ENCODE results near the gene SLC25A39.
"Not testable (repeated sequence)": the region's sequence is repeated elsewhere in the genome, so short reads cannot be mapped to it uniquely, and the experiment has no call there.

SLC25A39 gene

GRCh38 chr17:44334315-44334714 lies 9.7 kb upstream of the SLC25A39 start:
- H3K4me1 Mint-ChIP-seq: peaks cover 21% of the 10 kb centered on the region
- no peak for ATAC-seq (ENCODE audit: low read depth)

GRCh38 chr17:44333371-44333770 lies 8.7 kb upstream of the SLC25A39 start:
- H3K9me3 Mint-ChIP-seq: no peaks in the 10 kb centered on the region
- no peak for ATAC-seq (ENCODE audit: low read depth)
- no peak overlapping the region for H3K4me3 Mint-ChIP-seq
- H3K27ac Mint-ChIP-seq: no peak overlapping the region
- peaks cover 18% of the 10 kb centered on the region for H3K4me1 Mint-ChIP-seq
- no peaks in the 10 kb centered on the region for H3K27me3 Mint-ChIP-seq
- no peaks in the 10 kb centered on the region for H3K36me3 Mint-ChIP-seq
- DNase-seq (ENCODE audit: low spot score in 2 of 2): no peak

More at GRCh38 chr17:44334315-44334714, 9.7 kb upstream of the SLC25A39 start:
- no peaks in the 10 kb centered on the region for H3K9me3 Mint-ChIP-seq
- no peaks in the 10 kb centered on the region for H3K36me3 Mint-ChIP-seq
- no peak overlapping the region for H3K4me3 Mint-ChIP-seq
- no peak for DNase-seq (ENCODE audit: low spot score in 2 of 2)
- no peak overlapping the region for H3K27ac Mint-ChIP-seq
- H3K27me3 Mint-ChIP-seq: no peaks in the 10 kb centered on the region

- no peaks in the 10 kb centered on the region for H3K36me3 Mint-ChIP-seq
- no peaks in the 10 kb centered on the region for H3K27me3 Mint-ChIP-seq
- DNase-seq (ENCODE audit: low spot score in 2 of 2): peak; percentile 73 to 82
- peaks cover 20% of the 10 kb centered on the region for H3K4me1 Mint-ChIP-seq
- peak; percentile 36 for ATAC-seq (ENCODE audit: low read depth)
- no peak overlapping the region for H3K4me3 Mint-ChIP-seq
- no peak overlapping the region for H3K27ac Mint-ChIP-seq
- H3K9me3 Mint-ChIP-seq: no peaks in the 10 kb centered on the region
Measured at GRCh38 chr17:44331249-44331760, 6.7 kb upstream of the SLC25A39 start.

DNA sequence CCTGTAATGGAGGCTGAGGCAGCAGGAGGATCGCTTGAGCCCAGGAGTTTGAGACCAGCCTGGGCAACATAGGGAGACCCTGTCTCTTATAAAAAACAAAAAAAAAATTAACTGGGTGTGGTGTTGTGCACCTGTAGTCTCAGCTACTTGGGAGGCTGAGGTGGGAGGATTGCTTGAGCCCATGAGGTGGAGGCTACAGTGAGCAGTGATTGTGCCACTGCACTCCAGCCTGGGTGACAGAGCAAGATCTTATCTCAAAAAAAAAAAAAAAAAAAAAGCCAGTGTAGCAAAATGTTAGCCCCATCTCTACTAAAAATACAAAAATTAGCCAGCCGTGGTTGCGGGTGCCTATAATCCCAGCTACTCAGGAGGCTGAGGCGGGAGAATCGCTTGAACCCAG lies 5.6 kb upstream of the SLC25A39 start:
- H3K4me3 Mint-ChIP-seq; DNase-seq (ENCODE audit: low spot score in 2 of 2); ATAC-seq (ENCODE audit: low read depth); H3K27ac Mint-ChIP-seq; H3K36me3 Mint-ChIP-seq; H3K27me3 Mint-ChIP-seq; H3K9me3 Mint-ChIP-seq: not testable (repeated sequence)
- peaks cover 21% of the 10 kb centered on the region for H3K4me1 Mint-ChIP-seq

GRCh38 chr17:44329516-44329915 lies 4.9 kb upstream of the SLC25A39 start:
- not testable (repeated sequence) for H3K27ac Mint-ChIP-seq; H3K27me3 Mint-ChIP-seq; H3K9me3 Mint-ChIP-seq; H3K36me3 Mint-ChIP-seq; H3K4me3 Mint-ChIP-seq; DNase-seq (ENCODE audit: low spot score in 2 of 2); ATAC-seq (ENCODE audit: low read depth)
- H3K4me1 Mint-ChIP-seq: peaks cover 19% of the 10 kb centered on the region

- peak overlapping the region; percentile 14 for H3K4me3 Mint-ChIP-seq
- H3K9me3 Mint-ChIP-seq: no peaks in the 10 kb centered on the region
- H3K27ac Mint-ChIP-seq: no peak overlapping the region
- no peaks in the 10 kb centered on the region for H3K27me3 Mint-ChIP-seq
- H3K4me1 Mint-ChIP-seq: peaks cover 21% of the 10 kb centered on the region
- ATAC-seq (ENCODE audit: low read depth) (no peak), DNase-seq (ENCODE audit: low spot score in 2 of 2) (no peak)
- H3K36me3 Mint-ChIP-seq: no peaks in the 10 kb centered on the region
Measured at GRCh38 chr17:44327715-44328449, 3.3 kb upstream of the SLC25A39 start.

- DNase-seq (ENCODE audit: low spot score in 2 of 2) (peak; percentile 81 to 90), ATAC-seq (ENCODE audit: low read depth) (peak; percentile 68)
- peak overlapping the region; percentile 73 for H3K4me3 Mint-ChIP-seq
- no peaks in the 10 kb centered on the region for H3K9me3 Mint-ChIP-seq
- H3K36me3 Mint-ChIP-seq: peaks cover 2% of the 10 kb centered on the region
- no peaks in the 10 kb centered on the region for H3K27me3 Mint-ChIP-seq
- H3K4me1 Mint-ChIP-seq: peaks cover 23% of the 10 kb centered on the region
- peak overlapping the region; percentile 99 for H3K27ac Mint-ChIP-seq
Measured at GRCh38 chr17:44326861-44327444, 2.3 kb upstream of the SLC25A39 start.

- no peak for ATAC-seq (ENCODE audit: low read depth)
- Mint-ChIP-seq H3K27me3 (no peaks in the 10 kb centered on the region), H3K9me3 (no peaks in the 10 kb centered on the region), H3K27ac (peak overlapping the region; percentile 41), H3K36me3 (peaks cover 13% of the 10 kb centered on the region), H3K4me3 (peak overlapping the region; percentile 96), H3K4me1 (peaks cover 16% of the 10 kb centered on the region)
- DNase-seq (ENCODE audit: low spot score in 2 of 2): no peak
Measured at GRCh38 chr17:44324092-44324570, 492 bp downstream of the SLC25A39 start.

- DNase-seq (ENCODE audit: low spot score in 2 of 2): no peak
- Mint-ChIP-seq H3K4me3 (peak overlapping the region; percentile 96), H3K36me3 (peaks cover 13% of the 10 kb centered on the region), H3K4me1 (peaks cover 16% of the 10 kb centered on the region), H3K9me3 (no peaks in the 10 kb centered on the region), H3K27me3 (peaks cover under 1% of the 10 kb centered on the region), H3K27ac (peak overlapping the region; percentile 41)
- no peak for ATAC-seq (ENCODE audit: low read depth)
Measured at GRCh38 chr17:44323359-44324091, 1.1 kb downstream of the SLC25A39 start.

DNA sequence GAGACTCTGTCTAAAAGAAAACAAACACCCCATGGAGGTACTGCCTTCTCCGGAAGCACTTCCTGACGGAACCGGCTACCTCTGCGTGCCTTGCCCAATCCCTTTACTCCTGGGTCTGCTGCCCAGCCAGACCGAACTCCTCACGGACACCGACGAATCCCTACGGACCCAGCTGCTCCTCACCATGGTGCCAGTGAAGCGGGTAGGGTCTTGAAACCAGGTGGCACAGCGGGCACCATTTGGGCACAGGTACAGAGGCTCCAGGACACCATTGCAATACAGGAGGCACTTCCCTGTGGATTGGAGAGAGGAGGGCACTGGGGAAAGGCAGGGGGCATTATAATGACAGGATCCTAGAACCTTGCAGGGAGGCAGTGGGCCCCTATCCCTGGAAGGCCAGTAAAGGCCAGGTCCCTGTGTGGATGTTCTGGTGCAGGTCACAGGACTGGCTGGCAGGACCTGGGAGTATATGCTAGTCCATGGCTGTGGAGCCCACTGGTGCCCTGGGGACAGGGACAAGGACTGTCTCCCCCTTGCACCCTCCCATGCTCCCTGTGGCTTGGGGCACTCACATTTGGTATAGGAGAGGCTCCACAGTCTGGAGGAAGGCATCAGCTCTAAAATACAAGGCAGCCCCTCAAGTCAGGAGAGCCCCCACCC lies 2.3 kb downstream of the SLC25A39 start:
- Mint-ChIP-seq H3K36me3 (peaks cover 15% of the 10 kb centered on the region), H3K4me1 (peaks cover 16% of the 10 kb centered on the region)

DNA sequence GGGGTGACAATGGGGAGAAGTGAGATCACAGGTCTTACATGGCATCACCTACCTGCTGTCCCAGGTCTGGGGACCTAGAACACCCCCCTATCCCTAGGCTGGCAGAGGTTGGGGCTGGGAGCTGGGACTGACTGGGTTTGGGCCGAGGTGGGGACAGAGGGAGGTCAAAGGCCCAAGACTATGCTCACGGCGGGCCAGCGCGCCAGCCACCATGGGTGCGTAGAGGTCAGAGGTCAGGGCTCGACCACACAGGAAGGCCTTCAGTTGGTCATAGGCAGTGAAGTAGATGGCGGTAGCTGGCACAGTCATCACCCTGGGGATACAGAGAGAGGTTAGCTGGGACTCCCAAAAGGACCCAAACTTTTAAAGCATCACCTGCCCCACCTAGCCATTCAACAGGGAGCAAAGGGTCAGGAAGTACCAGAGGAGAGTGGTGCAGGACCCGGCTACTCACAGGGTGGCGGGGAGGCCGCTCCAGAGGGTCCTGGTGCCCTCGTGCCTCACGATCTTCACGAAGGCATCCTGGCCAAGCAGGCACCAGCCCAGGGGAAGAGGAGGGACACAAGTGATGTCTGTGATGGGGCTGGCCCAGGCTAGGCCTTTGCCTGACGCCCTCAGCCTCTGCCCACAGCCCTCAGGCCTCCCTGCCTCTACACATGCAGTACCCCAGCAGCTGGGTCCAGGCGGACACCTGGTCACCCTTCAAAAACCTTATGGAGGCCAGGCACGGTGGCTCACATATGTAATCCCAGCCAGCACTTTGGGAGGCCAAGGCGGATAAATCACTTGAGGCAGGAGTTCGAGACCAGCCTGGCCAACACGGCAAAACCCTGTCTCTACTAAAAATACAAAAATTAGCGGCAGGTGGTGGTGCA lies 3.1 kb downstream of the SLC25A39 start:
- ATAC-seq (ENCODE audit: low read depth) (no peak), DNase-seq (ENCODE audit: low spot score in 2 of 2) (no peak)
- Mint-ChIP-seq H3K27me3 (peaks cover 8% of the 10 kb centered on the region), H3K27ac (no peak overlapping the region), H3K4me3 (no peak overlapping the region), H3K4me1 (peaks cover 14% of the 10 kb centered on the region), H3K36me3 (peaks cover 15% of the 10 kb centered on the region), H3K9me3 (peaks cover 4% of the 10 kb centered on the region)

More for the DNA sequence above, 2.3 kb downstream of the SLC25A39 start:
- DNase-seq (ENCODE audit: low spot score in 2 of 2) (no peak), ATAC-seq (ENCODE audit: low read depth) (no peak)
- peaks cover 6% of the 10 kb centered on the region for H3K27me3 Mint-ChIP-seq
- H3K9me3 Mint-ChIP-seq: peaks cover 3% of the 10 kb centered on the region
- H3K4me3 Mint-ChIP-seq: peak overlapping the region; percentile 29
- no peak overlapping the region for H3K27ac Mint-ChIP-seq

- Mint-ChIP-seq H3K9me3 (peaks cover 4% of the 10 kb centered on the region), H3K36me3 (peaks cover 15% of the 10 kb centered on the region), H3K27me3 (peaks cover 17% of the 10 kb centered on the region), H3K4me1 (peaks cover 20% of the 10 kb centered on the region), H3K27ac (no peak overlapping the region), H3K4me3 (no peak overlapping the region)
- ATAC-seq (ENCODE audit: low read depth) (no peak), DNase-seq (ENCODE audit: low spot score in 2 of 2) (no peak)
Measured at GRCh38 chr17:44320066-44320465, 4.6 kb downstream of the SLC25A39 start.

Measured in memory B cell (primary cell).